ENCODE data around the gene RMRP.

GRCh38 chr9:35649431-35650340, 8.1 kb downstream of the RMRP start:
- TF ChIP-seq CTCF (IDR thresholded peaks at IDR 0.05) (no peak), POLR2A (IDR thresholded peaks at IDR 0.05) (no peak)

Measured in prostate gland (tissue), 2 donors.